DND-41 (cell line): ENCODE measurements around the gene PRSS21.

Source experiments
- EZH2 ChIP-seq: IDR thresholded peaks from 3 replicates; pipeline ENCODE4 v1.6.1; 2012; ENCODE audit warnings: borderline replicate concordance, low read depth, mild to moderate bottlenecking, moderate library complexity, low read length, inconsistent platforms; ENCODE audit not compliant: severe bottlenecking
- TF ChIP-seq, protein P1 (sequence below): IDR thresholded peaks from 2 replicates; pipeline ENCODE4 v1.5.1; 2012; ENCODE audit warnings: borderline replicate concordance, low read length, moderate library complexity, mild to moderate bottlenecking; ENCODE audit not compliant: poor library complexity, severe bottlenecking; ENCODE audit errors: extremely low read depth

DNA sequence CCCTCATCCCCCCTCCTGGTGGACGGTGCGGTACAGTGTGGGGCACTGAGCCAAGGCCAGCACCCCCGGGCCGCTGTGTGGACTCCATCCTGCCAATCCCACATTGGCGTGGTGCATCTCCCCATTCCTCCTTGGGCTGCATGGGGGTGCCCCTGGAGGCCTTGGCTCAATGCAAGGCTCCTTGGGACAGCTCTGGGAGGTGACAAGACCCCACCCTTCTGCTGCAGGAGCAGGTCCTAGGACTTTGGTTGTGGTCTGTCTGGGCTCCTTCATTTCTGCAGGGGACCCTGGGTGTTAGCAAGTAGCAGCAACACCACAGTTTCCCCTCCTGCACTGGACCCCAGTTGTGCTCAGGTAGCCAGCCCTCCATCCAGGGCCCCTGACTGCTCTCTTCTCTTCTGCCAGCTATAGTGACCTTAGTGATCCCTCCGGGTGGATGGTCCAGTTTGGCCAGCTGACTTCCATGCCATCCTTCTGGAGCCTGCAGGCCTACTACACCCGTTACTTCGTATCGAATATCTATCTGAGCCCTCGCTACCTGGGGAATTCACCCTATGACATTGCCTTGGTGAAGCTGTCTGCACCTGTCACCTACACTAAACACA is 1.3 kb downstream of the PRSS21 start:
- TF ChIP-seq, protein P1, sequence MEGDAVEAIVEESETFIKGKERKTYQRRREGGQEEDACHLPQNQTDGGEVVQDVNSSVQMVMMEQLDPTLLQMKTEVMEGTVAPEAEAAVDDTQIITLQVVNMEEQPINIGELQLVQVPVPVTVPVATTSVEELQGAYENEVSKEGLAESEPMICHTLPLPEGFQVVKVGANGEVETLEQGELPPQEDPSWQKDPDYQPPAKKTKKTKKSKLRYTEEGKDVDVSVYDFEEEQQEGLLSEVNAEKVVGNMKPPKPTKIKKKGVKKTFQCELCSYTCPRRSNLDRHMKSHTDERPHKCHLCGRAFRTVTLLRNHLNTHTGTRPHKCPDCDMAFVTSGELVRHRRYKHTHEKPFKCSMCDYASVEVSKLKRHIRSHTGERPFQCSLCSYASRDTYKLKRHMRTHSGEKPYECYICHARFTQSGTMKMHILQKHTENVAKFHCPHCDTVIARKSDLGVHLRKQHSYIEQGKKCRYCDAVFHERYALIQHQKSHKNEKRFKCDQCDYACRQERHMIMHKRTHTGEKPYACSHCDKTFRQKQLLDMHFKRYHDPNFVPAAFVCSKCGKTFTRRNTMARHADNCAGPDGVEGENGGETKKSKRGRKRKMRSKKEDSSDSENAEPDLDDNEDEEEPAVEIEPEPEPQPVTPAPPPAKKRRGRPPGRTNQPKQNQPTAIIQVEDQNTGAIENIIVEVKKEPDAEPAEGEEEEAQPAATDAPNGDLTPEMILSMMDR = no peak
- no peak for TF ChIP-seq EZH2
